ENCODE results near the gene PIK3R5.

GRCh38 chr17:8830141-8830540 lies 135.4 kb downstream of the PIK3R5 start:
- TF ChIP-seq CTCF (IDR thresholded peaks at IDR 0.05; ENCODE audit: extremely low read depth in 1 of 2, insufficient read depth in 1 of 2, low read depth in 1 of 2, low read length in 2 of 2), result no peak
- no peak for TF ChIP-seq MAX (IDR thresholded peaks at IDR 0.05; ENCODE audit: insufficient read depth, insufficient read length)
- TF ChIP-seq POLR2AphosphoS5 (IDR thresholded peaks at IDR 0.05; ENCODE audit: insufficient read depth, low read depth, low read length), result no peak
- no peak for TF ChIP-seq POLR2A (IDR thresholded peaks at IDR 0.05; ENCODE audit: low read depth, low read length)
- no peak for TF ChIP-seq MYC (IDR thresholded peaks at IDR 0.05; ENCODE audit: low read depth, low read length)
- TF ChIP-seq FOS (IDR thresholded peaks at IDR 0.05; ENCODE audit: borderline replicate concordance, insufficient read depth, low read length), result no peak
- TF ChIP-seq EZH2 (IDR thresholded peaks at IDR 0.05; ENCODE audit: borderline replicate concordance, low read depth, low read length, severe bottlenecking), result no peak

Measured in endothelial cell of umbilical vein (primary cell).